GM12878 (cell line): ENCODE measurements around the gene OGDHL.

Experiments
- ATF2 ChIP-seq: IDR thresholded peaks from 2 replicates; pipeline ENCODE4 v1.6.1; 2012; ENCODE audit warnings: low read length, inconsistent platforms
- CTCF ChIP-seq, 3 experiments: IDR thresholded peaks in 2 of 3; conservative IDR thresholded peaks in 1 of 3; 2 replicates each; pipeline ENCODE4 v1.5.1; 2011; ENCODE audit warnings: low read depth in 3 of 3, low read length in 3 of 3, mild to moderate bottlenecking in 3 of 3, control low read depth in 2 of 3, moderate library complexity in 2 of 3, inconsistent platforms in 1 of 3, mixed read lengths in 1 of 3; ENCODE audit not compliant: control insufficient read depth in 2 of 3, insufficient read depth in 1 of 3; ENCODE audit errors: extremely low read depth in 1 of 3
- FOXK2 ChIP-seq: fragments of 450-650 bp; IDR thresholded peaks from 2 replicates; pipeline ENCODE4 v1.6.1; 2017; ENCODE audit warnings: mild to moderate bottlenecking, moderate library complexity
- HCFC1 ChIP-seq: fragments of 150-350 bp; IDR thresholded peaks from 2 replicates; pipeline ENCODE4 v1.6.1; 2014; ENCODE audit warnings: low read length
- IKZF2 ChIP-seq, 2 experiments: fragments of 450-650 bp; IDR thresholded peaks; 2 replicates each; pipeline ENCODE4 v1.6.1; 2017; ENCODE audit warnings: mild to moderate bottlenecking in 2 of 2, moderate library complexity in 2 of 2
- JUND ChIP-seq: IDR thresholded peaks from 2 replicates; pipeline ENCODE4 v1.6.1; 2012; ENCODE audit warnings: low read depth, mild to moderate bottlenecking, low read length, improper control_type of control experiment, moderate library complexity
- NFYA ChIP-seq: IDR thresholded peaks from 2 replicates; pipeline ENCODE4 v1.6.1; 2011; ENCODE audit warnings: low read depth, mild to moderate bottlenecking, low read length, improper control_type of control experiment, borderline replicate concordance
- NFYB ChIP-seq: IDR thresholded peaks from 2 replicates; pipeline ENCODE4 v1.6.1; 2011; ENCODE audit warnings: low read depth, mild to moderate bottlenecking, low read length, improper control_type of control experiment, moderate library complexity; ENCODE audit not compliant: insufficient read depth
- PAX5 ChIP-seq: IDR thresholded peaks from 2 replicates; pipeline ENCODE4 v1.6.1; 2011; ENCODE audit warnings: low read depth, low read length, borderline replicate concordance
- POLR2A ChIP-seq: IDR thresholded peaks from 2 replicates; pipeline ENCODE4 v1.6.1; 2011; ENCODE audit warnings: low read depth, mild to moderate bottlenecking, low read length
- RAD21 ChIP-seq: IDR thresholded peaks from 2 replicates; pipeline ENCODE4 v1.6.1; 2011; ENCODE audit warnings: mild to moderate bottlenecking, low read depth, low read length, moderate library complexity; ENCODE audit not compliant: insufficient read depth
- REST ChIP-seq: IDR thresholded peaks from 2 replicates; pipeline ENCODE4 v1.6.1; 2012; ENCODE audit warnings: mild to moderate bottlenecking, low read depth, low read length
- SKIL ChIP-seq: fragments of 450-650 bp; IDR thresholded peaks from 2 replicates; pipeline ENCODE4 v1.6.1; 2017; ENCODE audit warnings: mild to moderate bottlenecking, low read depth, inconsistent platforms; ENCODE audit not compliant: poor library complexity, severe bottlenecking

- TF ChIP-seq RAD21 (no peak), CTCF (IDR thresholded peaks at IDR 0.05 in 2 of 3, conservative IDR thresholded peaks at IDR 0.05 in 1 of 3; ENCODE audit: control insufficient read depth in 2 of 3, extremely low read depth in 1 of 3, insufficient read depth in 1 of 3, low read depth in 3 of 3, low read length in 3 of 3) (no peak), HCFC1 (no peak), NFYB (no peak), POLR2A (no peak), IKZF2 (IDR thresholded peaks at IDR 0.05) (no peak), PAX5 (no peak), FOXK2 (no peak), NFYA (no peak), SKIL (no peak), JUND (no peak), ATF2 (no peak), REST (no peak)
Measured at GRCh38 chr10:49747303-49747646, 14.8 kb downstream of the OGDHL start.
